Progenitor cell of endocrine pancreas (in vitro differentiated cells): Measurements from ENCODE around the gene THBS3. TPM values are rescaled to one million over a fixed set of nuclear protein-coding genes. Genes with fewer than 3 reads are reported as not detected.
"Not testable (repeated sequence)": the region's sequence is repeated elsewhere in the genome, so short reads cannot be mapped to it uniquely, and the experiment has no call there.

Source experiments
- DNase-seq: peaks from one replicate; pipeline ENCODE4 v3.0.0; 2021; ENCODE audit warnings: low spot score; ENCODE audit not compliant: unreplicated experiment
- H3K27ac Mint-ChIP-seq: 2 replicates; pipeline ENCODE4 v1.8.0; 2021; ENCODE audit warnings: mild to moderate bottlenecking, moderate library complexity, mixed read lengths
- H3K27me3 Mint-ChIP-seq: 2 replicates; pipeline ENCODE4 v1.8.0; 2021; ENCODE audit warnings: mixed read lengths
- H3K36me3 Mint-ChIP-seq: 2 replicates; pipeline ENCODE4 v1.8.0; 2022; ENCODE audit warnings: mixed read lengths; ENCODE audit not compliant: insufficient read depth
- H3K4me1 Mint-ChIP-seq: 2 replicates; pipeline ENCODE4 v1.8.0; 2021; ENCODE audit warnings: low read depth, mixed read lengths
- H3K4me3 Mint-ChIP-seq: 2 replicates; pipeline ENCODE4 v1.8.0; 2021; ENCODE audit warnings: low read depth, mild to moderate bottlenecking, moderate library complexity, mixed read lengths
- H3K9me3 Mint-ChIP-seq: 2 replicates; pipeline ENCODE4 v1.8.0; 2021; ENCODE audit warnings: low read depth, mixed read lengths
- CTCF ChIP-seq: fragments of 200-600 bp; sonication (generic); IDR thresholded peaks from one replicate; pipeline ENCODE4 v1.5.0; 2021; ENCODE audit warnings: antibody characterized with exemption, mild to moderate bottlenecking; ENCODE audit not compliant: unreplicated experiment
- total RNA-seq: library from RNA; stranded (reverse); gene quantifications from 2 replicates; pipeline ENCODE4 v1.2.1, GENCODE V29; 2021

THBS3 gene
- total RNA-seq, 1 donor from 2014 or later = 46.0 TPM

GRCh38 chr1:155195201-155196102 lies 12.2 kb downstream of the THBS3 start:
- H3K36me3 Mint-ChIP-seq = peaks cover 10% of the 10 kb centered on the region
- H3K27me3 Mint-ChIP-seq = no peaks in the 10 kb centered on the region
- DNase-seq = no peak
- H3K9me3 Mint-ChIP-seq = no peaks in the 10 kb centered on the region
- H3K27ac Mint-ChIP-seq = peak overlapping the region; percentile 88
- peaks cover 29% of the 10 kb centered on the region for H3K4me1 Mint-ChIP-seq
- H3K4me3 Mint-ChIP-seq = peak overlapping the region; percentile 80
- TF ChIP-seq CTCF = no peak

GRCh38 chr1:155193991-155194240 lies 13.8 kb downstream of the THBS3 start:
- Mint-ChIP-seq H3K27ac (peak overlapping the region; percentile 98), H3K4me3 (peak overlapping the region; percentile 77), H3K4me1 (peaks cover 29% of the 10 kb centered on the region)
- H3K27me3 Mint-ChIP-seq, H3K36me3 Mint-ChIP-seq, DNase-seq, H3K9me3 Mint-ChIP-seq: not testable (repeated sequence)

GRCh38 chr1:155193275-155193990 lies 14.3 kb downstream of the THBS3 start:
- no peaks in the 10 kb centered on the region for H3K27me3 Mint-ChIP-seq
- TF ChIP-seq CTCF = peak; percentile 97
- no peaks in the 10 kb centered on the region for H3K9me3 Mint-ChIP-seq
- peak overlapping the region; percentile 77 for H3K4me3 Mint-ChIP-seq
- peaks cover 7% of the 10 kb centered on the region for H3K36me3 Mint-ChIP-seq
- DNase-seq = peak; percentile 96
- H3K4me1 Mint-ChIP-seq = peaks cover 29% of the 10 kb centered on the region
- peak overlapping the region; percentile 98 for H3K27ac Mint-ChIP-seq

- Mint-ChIP-seq H3K9me3 (no peaks in the 10 kb centered on the region), H3K27me3 (no peaks in the 10 kb centered on the region), H3K4me1 (peaks cover 35% of the 10 kb centered on the region), H3K36me3 (peaks cover 4% of the 10 kb centered on the region), H3K4me3 (peak overlapping the region; percentile 77), H3K27ac (peak overlapping the region; percentile 98)
- DNase-seq = no peak
- TF ChIP-seq CTCF = no peak
Observed at GRCh38 chr1:155192346-155193274, 15.1 kb downstream of the THBS3 start.

- Mint-ChIP-seq H3K9me3 (no peaks in the 10 kb centered on the region), H3K4me1 (peaks cover 40% of the 10 kb centered on the region), H3K36me3 (peaks cover 4% of the 10 kb centered on the region), H3K27ac (peak overlapping the region; percentile 94), H3K4me3 (no peak overlapping the region), H3K27me3 (no peaks in the 10 kb centered on the region)
- DNase-seq = no peak
- no peak for TF ChIP-seq CTCF
Observed at GRCh38 chr1:155191904-155192303, 15.8 kb downstream of the THBS3 start.

- H3K4me1 Mint-ChIP-seq = peaks cover 48% of the 10 kb centered on the region
- DNase-seq, H3K27me3 Mint-ChIP-seq, H3K27ac Mint-ChIP-seq, H3K9me3 Mint-ChIP-seq, H3K4me3 Mint-ChIP-seq, H3K36me3 Mint-ChIP-seq: not testable (repeated sequence)
Observed at GRCh38 chr1:155189926-155190325, 17.8 kb downstream of the THBS3 start.
